Neuronal stem cell (in vitro differentiated cells): ENCODE measurements around the gene MBOAT7.

ENCODE experiments used
- DNase-seq: peaks from one replicate; pipeline ENCODE4 v3.0.0-alpha.2; 2013; ENCODE audit warnings: low spot score
- H2AFZ ChIP-seq: one replicate; pipeline ENCODE4 v1.6.1; 2013; ENCODE audit warnings: mild to moderate bottlenecking, low read length, inconsistent platforms
- H2AK5ac ChIP-seq: 2 replicates; pipeline ENCODE4 v1.6.1; 2013; ENCODE audit warnings: low read depth, mild to moderate bottlenecking, inconsistent platforms, low read length, moderate library complexity, mixed read lengths
- H2BK120ac ChIP-seq: 2 replicates; pipeline ENCODE4 v1.6.1; 2013; ENCODE audit warnings: low read depth, mild to moderate bottlenecking, inconsistent platforms, low read length, moderate library complexity, mixed read lengths
- H2BK12ac ChIP-seq: one replicate; pipeline ENCODE4 v1.6.1; 2013; ENCODE audit warnings: low read length, inconsistent platforms
- H2BK15ac ChIP-seq: 2 replicates; pipeline ENCODE4 v1.6.1; 2013; ENCODE audit warnings: mild to moderate bottlenecking, low read length, inconsistent platforms, mixed read lengths
- H2BK5ac ChIP-seq: one replicate; pipeline ENCODE4 v1.6.1; 2013; ENCODE audit warnings: inconsistent platforms, mild to moderate bottlenecking, low read length, moderate library complexity
- H3K14ac ChIP-seq: one replicate; pipeline ENCODE4 v1.6.1; 2013; ENCODE audit warnings: low read length, inconsistent platforms
- H3K18ac ChIP-seq: 2 replicates; pipeline ENCODE4 v1.6.1; 2013; ENCODE audit warnings: low read length, inconsistent platforms
- H3K23ac ChIP-seq: 2 replicates; pipeline ENCODE4 v1.6.1; 2013; ENCODE audit warnings: low read depth, mild to moderate bottlenecking, mixed read lengths, low read length, inconsistent platforms; ENCODE audit not compliant: poor library complexity
- H3K27ac ChIP-seq: replicated peaks from 3 replicates; pipeline ENCODE4 v1.5.1; 2013; ENCODE audit warnings: low read length, inconsistent platforms
- H3K27me3 ChIP-seq, 3 experiments: 2 replicates each; pipeline ENCODE4 v1.6.1; 2013; ENCODE audit warnings: low read length in 3 of 3, mild to moderate bottlenecking in 2 of 3, inconsistent platforms in 1 of 3, low read depth in 1 of 3, mixed read lengths in 1 of 3, moderate library complexity in 1 of 3; ENCODE audit not compliant: control insufficient read depth in 3 of 3, insufficient read depth in 3 of 3
- H3K36me3 ChIP-seq, 2 donors: replicated peaks in 1 of 2; 2 replicates each; pipeline ENCODE4 v1.6.1; 2013; ENCODE audit warnings: low read length in 2 of 2; ENCODE audit not compliant: control insufficient read depth in 2 of 2, insufficient read depth in 2 of 2
- H3K4ac ChIP-seq: 2 replicates; pipeline ENCODE4 v1.6.1; 2013; ENCODE audit warnings: inconsistent platforms, mild to moderate bottlenecking, low read length, moderate library complexity
- H3K4me1 ChIP-seq, 2 donors: 1 replicate in 1 of 2; 2 replicates in 1 of 2; pipeline ENCODE4 v1.6.1; 2013; ENCODE audit warnings: low read length in 2 of 2, low read depth in 1 of 2; ENCODE audit not compliant: control insufficient read depth in 2 of 2, insufficient read depth in 1 of 2
- H3K4me2 ChIP-seq: one replicate; pipeline ENCODE4 v1.6.1; 2013; ENCODE audit warnings: mild to moderate bottlenecking, low read length, inconsistent platforms; ENCODE audit not compliant: insufficient read depth, poor library complexity, severe bottlenecking
- H3K4me3 ChIP-seq, 2 donors: 2 replicates each; pipeline ENCODE4 v1.5.1; 2013; ENCODE audit warnings: low read length in 2 of 2, mild to moderate bottlenecking in 2 of 2, inconsistent platforms in 1 of 2, moderate library complexity in 1 of 2
- H3K79me1 ChIP-seq: one replicate; pipeline ENCODE4 v1.6.1; 2013; ENCODE audit warnings: low read depth, mild to moderate bottlenecking, inconsistent platforms, low read length, moderate library complexity
- H3K9ac ChIP-seq: one replicate; pipeline ENCODE4 v1.6.1; 2013; ENCODE audit warnings: mild to moderate bottlenecking, low read depth, low read length, inconsistent platforms; ENCODE audit not compliant: poor library complexity
- H3K9me3 ChIP-seq, 2 donors: replicated peaks in 1 of 2; 2 replicates each; pipeline versions ENCODE3 to v1.6.1; 2013; ENCODE audit warnings: low read length in 2 of 2, mild to moderate bottlenecking in 2 of 2, inconsistent platforms in 1 of 2, low read depth in 1 of 2, mixed read lengths in 1 of 2, moderate library complexity in 1 of 2; ENCODE audit not compliant: control insufficient read depth in 2 of 2, insufficient read depth in 1 of 2
- H4K8ac ChIP-seq: one replicate; pipeline ENCODE4 v1.6.1; 2013; ENCODE audit warnings: low read depth, mild to moderate bottlenecking, inconsistent platforms, low read length, moderate library complexity
- H4K91ac ChIP-seq: one replicate; pipeline ENCODE4 v1.6.1; 2013; ENCODE audit warnings: low read length, low read depth, mild to moderate bottlenecking, inconsistent platforms; ENCODE audit not compliant: poor library complexity
- WGBS, 2 donors: extraction: QIAGEN DNeasy Blood & Tissue Kit; methylation state at CpG; one replicate each; pipeline ENCODE4 v1.1.7; 2013; ENCODE audit warnings: missing lambda C conversion rate in 2 of 2, mixed read lengths in 1 of 2; ENCODE audit not compliant: insufficient read length in 2 of 2, insufficient replicate concordance in 1 of 2; ENCODE audit errors: extremely low coverage in 2 of 2; 5-methylcytosine and 5-hydroxymethylcytosine counted together

Gene MBOAT7

GRCh38 chr19:54189735-54190502 is 539 bp upstream of the MBOAT7 start:
- no peak overlapping the region for H4K8ac ChIP-seq
- no peaks in the 10 kb centered on the region for H3K27me3 ChIP-seq
- peak overlapping the region; percentile 63 for H2AK5ac ChIP-seq
- no CpG with 5 or more reads among the region's 65 CpGs for WGBS, 2 donors
- peak overlapping the region; percentile 85 for H3K23ac ChIP-seq
- peak overlapping the region; percentile 93 for H2BK5ac ChIP-seq
- H3K79me1 ChIP-seq, result peaks cover 15% of the 10 kb centered on the region
- peak overlapping the region; percentile 100 for H3K18ac ChIP-seq
- H3K4me2 ChIP-seq, result peak overlapping the region; percentile 91
- peak overlapping the region; percentile 84 for H3K4ac ChIP-seq
- peaks cover 20 to 47% of the 10 kb centered on the region in 2 donors for H3K36me3 ChIP-seq
- H4K91ac ChIP-seq, result peak overlapping the region; percentile 85
- peak overlapping the region; percentile 99 for H3K9ac ChIP-seq
- H2BK120ac ChIP-seq, result peak overlapping the region; percentile 94
- peak overlapping the region; percentile 97 for H3K27ac ChIP-seq
- peak overlapping the region; percentile 94 for H2AFZ ChIP-seq
- H3K4me3 ChIP-seq, result peak overlapping the region; percentile 77 to 79
- no peak overlapping the region for H2BK12ac ChIP-seq
- H3K4me1 ChIP-seq, result peaks cover 8% of the 10 kb centered on the region in 2 donors
- peak; percentile 100 for DNase-seq
- H3K9me3 ChIP-seq, result no peaks in the 10 kb centered on the region
- H3K14ac ChIP-seq, result no peak overlapping the region
- H2BK15ac ChIP-seq, result peak overlapping the region; percentile 97

GRCh38 chr19:54188215-54188871 is 1.0 kb downstream of the MBOAT7 start:
- Histone ChIP-seq H4K8ac (no peak overlapping the region), H2BK15ac (peak overlapping the region; percentile 11), H2AFZ (peak overlapping the region; percentile 98), H2AK5ac (peak overlapping the region; percentile 90), H3K9me3 (no peaks in the 10 kb centered on the region), H3K4me3 (peak overlapping the region; percentile 77 to 96), H2BK120ac (no peak overlapping the region), H3K27ac (no peak overlapping the region), H3K14ac (no peak overlapping the region), H4K91ac (no peak overlapping the region), H3K27me3 (no peaks in the 10 kb centered on the region), H3K18ac (peak overlapping the region; percentile 99), H3K4me1 (peaks cover 8% of the 10 kb centered on the region in 2 donors), H3K23ac (peak overlapping the region; percentile 18), H3K9ac (peak overlapping the region; percentile 79), H2BK12ac (no peak overlapping the region), H2BK5ac (peak overlapping the region; percentile 97), H3K36me3 (peaks cover 23 to 42% of the 10 kb centered on the region in 2 donors), H3K4ac (no peak overlapping the region), H3K4me2 (peak overlapping the region; percentile 83), H3K79me1 (peaks cover 15% of the 10 kb centered on the region)
- WGBS, 2 donors, result no CpG with 5 or more reads among the region's 12 CpGs
- DNase-seq, result no peak

DNA sequence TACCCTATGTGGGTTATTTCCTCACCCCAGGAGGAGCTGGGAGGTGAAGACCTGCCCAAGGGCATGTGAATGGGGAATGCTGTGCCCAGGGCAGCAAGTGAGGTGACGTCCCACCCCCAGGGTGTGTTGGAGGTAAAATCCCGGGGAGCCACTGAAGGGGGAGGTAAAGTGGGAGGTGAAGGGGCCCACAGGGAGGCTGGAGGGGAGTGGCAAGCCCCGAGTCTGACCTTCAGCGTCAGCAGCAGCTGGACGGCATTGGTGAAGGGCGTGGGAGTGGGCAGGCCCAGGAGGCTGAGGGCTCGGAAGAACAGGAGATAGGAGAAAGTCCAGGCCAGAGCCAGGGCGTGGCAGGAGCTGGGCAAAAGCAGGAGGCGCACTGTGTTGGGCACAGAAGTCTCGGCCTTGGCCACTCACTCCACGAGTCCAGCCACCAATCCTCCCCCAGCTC is 2.4 kb downstream of the MBOAT7 start:
- no peak overlapping the region for H3K4ac ChIP-seq
- H3K4me1 ChIP-seq, result peaks cover 5% of the 10 kb centered on the region in 2 donors
- no peak overlapping the region for H3K27ac ChIP-seq
- H2BK15ac ChIP-seq, result no peak overlapping the region
- peaks cover 14% of the 10 kb centered on the region for H3K79me1 ChIP-seq
- H4K91ac ChIP-seq, result no peak overlapping the region
- no peak overlapping the region for H3K23ac ChIP-seq
- H3K27me3 ChIP-seq, result no peaks in the 10 kb centered on the region
- no peak overlapping the region for H4K8ac ChIP-seq
- no peak overlapping the region for H3K14ac ChIP-seq
- H2AK5ac ChIP-seq, result peak overlapping the region; percentile 47
- H3K9me3 ChIP-seq, result no peaks in the 10 kb centered on the region
- H2BK120ac ChIP-seq, result no peak overlapping the region
- no peak overlapping the region for H3K4me2 ChIP-seq
- no peak overlapping the region for H3K18ac ChIP-seq
- H2BK5ac ChIP-seq, result no peak overlapping the region
- H3K9ac ChIP-seq, result peak overlapping the region; percentile 67
- H2BK12ac ChIP-seq, result no peak overlapping the region
- H3K36me3 ChIP-seq, result peaks cover 18 to 38% of the 10 kb centered on the region in 2 donors
- WGBS, 2 donors, result no CpG with 5 or more reads among the region's 11 CpGs
- H2AFZ ChIP-seq, result no peak overlapping the region
- H3K4me3 ChIP-seq, result no peak overlapping the region
- DNase-seq, result no peak

DNA sequence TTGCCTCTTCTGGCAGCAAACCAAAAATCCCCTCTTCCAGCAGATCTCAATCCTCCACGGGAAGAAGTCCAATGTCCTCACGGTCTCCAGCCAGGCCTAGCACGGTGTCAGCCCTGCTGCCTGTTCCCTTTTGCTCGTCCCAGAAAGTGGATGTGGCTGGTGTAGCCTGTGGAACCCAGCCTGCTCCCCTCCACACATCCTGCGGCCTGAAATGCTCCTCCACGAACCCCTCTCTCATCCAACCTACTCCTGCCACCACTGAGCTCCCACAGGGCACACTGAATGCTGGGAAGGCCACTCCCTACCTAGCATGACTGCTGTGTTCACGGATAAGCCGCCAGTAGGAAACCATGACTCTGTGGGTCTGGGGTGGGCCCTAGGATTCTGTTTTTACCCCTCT is 3.0 kb downstream of the MBOAT7 start:
- no peak overlapping the region for H3K4ac ChIP-seq
- no peak for DNase-seq
- no peak overlapping the region for H3K14ac ChIP-seq
- no peak overlapping the region for H3K18ac ChIP-seq
- no CpG with 5 or more reads among the region's 8 CpGs for WGBS, 2 donors
- no peak overlapping the region for H2BK15ac ChIP-seq
- H3K9ac ChIP-seq, result peak overlapping the region; percentile 50
- H2BK5ac ChIP-seq, result no peak overlapping the region
- no peak overlapping the region for H2AFZ ChIP-seq
- H3K4me1 ChIP-seq, result peaks cover 0 to 4% of the 10 kb centered on the region in 2 donors
- peaks cover 18 to 38% of the 10 kb centered on the region in 2 donors for H3K36me3 ChIP-seq
- peak overlapping the region in 1 of 2 donors; percentile 36 for H3K4me3 ChIP-seq
- no peak overlapping the region for H4K8ac ChIP-seq
- no peak overlapping the region for H2BK12ac ChIP-seq
- H3K9me3 ChIP-seq, result no peaks in the 10 kb centered on the region
- H2BK120ac ChIP-seq, result no peak overlapping the region
- H2AK5ac ChIP-seq, result no peak overlapping the region
- no peak overlapping the region for H3K23ac ChIP-seq
- H3K27ac ChIP-seq, result no peak overlapping the region
- no peaks in the 10 kb centered on the region for H3K27me3 ChIP-seq
- H3K79me1 ChIP-seq, result peaks cover 11% of the 10 kb centered on the region
- no peak overlapping the region for H4K91ac ChIP-seq
- H3K4me2 ChIP-seq, result no peak overlapping the region
